ENCODE results near the gene GLS2. TPM values are rescaled to one million over a fixed set of nuclear protein-coding genes. Genes with fewer than 3 reads are reported as not detected.

GLS2 gene
- total RNA-seq, 1 donor from 2014 or later, result 2.2 TPM

- DNase-seq (ENCODE audit: low spot score in 2 of 2, unreplicated experiment in 2 of 2), result no peak
- H3K9me3 Mint-ChIP-seq, result no peaks in the 10 kb centered on the region
- H3K4me1 Mint-ChIP-seq, result no peaks in the 10 kb centered on the region
- no peak for TF ChIP-seq CTCF (IDR thresholded peaks at IDR 0.05; ENCODE audit: unreplicated experiment)
- H3K4me3 Mint-ChIP-seq, result no peak overlapping the region
- no peaks in the 10 kb centered on the region for H3K27me3 Mint-ChIP-seq (ENCODE audit: low read depth)
- H3K36me3 Mint-ChIP-seq, result no peaks in the 10 kb centered on the region
- no peak overlapping the region for H3K27ac Mint-ChIP-seq
These were observed 10.3 kb downstream of the GLS2 start for GRCh38 chr12:56477521-56478225.

- no peaks in the 10 kb centered on the region for H3K36me3 Mint-ChIP-seq
- TF ChIP-seq CTCF (IDR thresholded peaks at IDR 0.05; ENCODE audit: unreplicated experiment), result no peak
- no peaks in the 10 kb centered on the region for H3K4me1 Mint-ChIP-seq
- no peaks in the 10 kb centered on the region for H3K27me3 Mint-ChIP-seq (ENCODE audit: low read depth)
- no peaks in the 10 kb centered on the region for H3K9me3 Mint-ChIP-seq
- H3K27ac Mint-ChIP-seq, result no peak overlapping the region
- DNase-seq (ENCODE audit: low spot score in 2 of 2, unreplicated experiment in 2 of 2), result no peak
- no peak overlapping the region for H3K4me3 Mint-ChIP-seq
These were observed 11.0 kb downstream of the GLS2 start for GRCh38 chr12:56476972-56477432.

- Mint-ChIP-seq H3K27ac (no peak overlapping the region), H3K4me3 (no peak overlapping the region), H3K9me3 (no peaks in the 10 kb centered on the region), H3K36me3 (no peaks in the 10 kb centered on the region), H3K27me3 (ENCODE audit: low read depth) (no peaks in the 10 kb centered on the region), H3K4me1 (no peaks in the 10 kb centered on the region)
- no peak for TF ChIP-seq CTCF (IDR thresholded peaks at IDR 0.05; ENCODE audit: unreplicated experiment)
- DNase-seq (ENCODE audit: low spot score in 2 of 2, unreplicated experiment in 2 of 2), result no peak
These were observed 11.8 kb downstream of the GLS2 start for GRCh38 chr12:56476143-56476542.

- DNase-seq (ENCODE audit: low spot score in 2 of 2, unreplicated experiment in 2 of 2), result no peak
- H3K27me3 Mint-ChIP-seq (ENCODE audit: low read depth), result no peaks in the 10 kb centered on the region
- H3K9me3 Mint-ChIP-seq, result no peaks in the 10 kb centered on the region
- TF ChIP-seq CTCF (IDR thresholded peaks at IDR 0.05; ENCODE audit: unreplicated experiment), result no peak
- no peak overlapping the region for H3K4me3 Mint-ChIP-seq
- H3K4me1 Mint-ChIP-seq, result peaks cover 7% of the 10 kb centered on the region
- peaks cover 5% of the 10 kb centered on the region for H3K36me3 Mint-ChIP-seq
- no peak overlapping the region for H3K27ac Mint-ChIP-seq
These were observed 13.6 kb downstream of the GLS2 start for GRCh38 chr12:56474389-56474788.

GRCh38 chr12:56469007-56469930, 18.7 kb downstream of the GLS2 start:
- peaks cover 5% of the 10 kb centered on the region for H3K36me3 Mint-ChIP-seq
- TF ChIP-seq CTCF (IDR thresholded peaks at IDR 0.05; ENCODE audit: unreplicated experiment), result no peak
- no peaks in the 10 kb centered on the region for H3K9me3 Mint-ChIP-seq
- H3K27me3 Mint-ChIP-seq (ENCODE audit: low read depth), result no peaks in the 10 kb centered on the region
- peak overlapping the region; percentile 100 for H3K27ac Mint-ChIP-seq
- no peak for DNase-seq (ENCODE audit: low spot score in 2 of 2, unreplicated experiment in 2 of 2)
- H3K4me1 Mint-ChIP-seq, result peaks cover 14% of the 10 kb centered on the region
- H3K4me3 Mint-ChIP-seq, result peak overlapping the region; percentile 95
